ENCODE data around the gene RIN1.

The RIN1 gene

DNA sequence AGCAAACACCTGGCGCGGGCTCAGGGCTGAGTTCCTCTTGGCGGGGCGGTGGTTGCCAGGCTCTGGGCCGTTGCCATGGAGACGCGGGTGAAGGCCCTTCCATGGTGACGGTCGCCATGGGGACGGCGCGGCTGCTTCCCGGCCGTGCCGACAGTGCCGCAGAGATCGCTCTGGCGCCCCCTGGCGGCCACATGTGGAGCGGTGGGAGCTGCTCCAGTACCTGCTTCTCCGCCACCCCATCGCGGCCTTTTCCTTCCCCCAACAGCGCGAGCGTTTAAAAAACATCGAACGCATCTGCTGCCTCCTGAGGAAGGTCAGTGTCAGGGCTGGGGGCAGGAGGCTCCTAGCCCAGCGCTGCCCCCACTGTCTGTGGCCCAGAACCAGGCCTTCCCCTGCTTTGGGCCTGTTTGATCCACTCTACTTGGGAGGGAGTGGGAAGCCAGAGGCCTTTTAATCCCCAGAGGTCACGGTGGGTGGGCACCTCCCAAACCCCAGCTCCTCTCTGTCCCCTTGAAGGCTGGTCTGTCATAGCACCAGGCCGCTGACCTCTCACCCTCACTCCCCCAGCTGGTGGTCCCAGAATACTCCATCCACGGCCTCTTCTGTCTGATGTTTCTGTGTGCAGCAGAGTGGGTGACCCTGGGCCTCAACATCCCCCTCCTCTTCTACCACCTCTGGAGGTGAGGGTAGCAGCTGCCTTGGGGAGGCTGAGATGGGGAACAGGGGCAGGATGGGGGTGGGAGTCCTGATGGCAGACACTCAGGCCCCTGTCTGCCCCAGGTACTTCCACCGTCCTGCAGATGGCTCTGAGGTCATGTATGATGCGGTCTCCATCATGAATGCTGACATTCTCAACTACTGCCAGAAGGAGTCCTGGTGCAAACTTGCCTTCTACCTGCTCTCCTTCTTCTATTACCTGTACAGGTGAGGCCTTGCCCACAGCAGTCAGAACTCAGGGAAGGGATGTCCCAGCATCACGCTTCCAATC, 53.5 kb downstream of the RIN1 start:
- DNase-seq (ENCODE audit: low spot score), result peak; percentile 99

All from CD4-positive, alpha-beta T cell treated with Interleukin-6 at 100 ng/mL for 8 hours (primary cell).